GM12864 (cell line): ENCODE results near the gene LGALS7B.
"Not testable (repeated sequence)": the region's sequence is repeated elsewhere in the genome, so short reads cannot be mapped to it uniquely, and the experiment has no call there.

ENCODE experiments used
- DNase-seq: peaks from one replicate; pipeline ENCODE4 v3.0.0-alpha.2; 2011; ENCODE audit warnings: low read depth
- H3K4me3 ChIP-seq: 2 replicates; pipeline ENCODE4 v1.5.1; 2011; ENCODE audit warnings: mild to moderate bottlenecking, low read depth, low read length, control low read depth
- TF ChIP-seq, protein P1 (sequence below): IDR thresholded peaks from 2 replicates; pipeline ENCODE4 v1.5.1; 2011; ENCODE audit warnings: low read depth, mild to moderate bottlenecking, moderate library complexity, low read length, control low read depth, inconsistent platforms; ENCODE audit errors: missing control alignments

The LGALS7B gene

DNA sequence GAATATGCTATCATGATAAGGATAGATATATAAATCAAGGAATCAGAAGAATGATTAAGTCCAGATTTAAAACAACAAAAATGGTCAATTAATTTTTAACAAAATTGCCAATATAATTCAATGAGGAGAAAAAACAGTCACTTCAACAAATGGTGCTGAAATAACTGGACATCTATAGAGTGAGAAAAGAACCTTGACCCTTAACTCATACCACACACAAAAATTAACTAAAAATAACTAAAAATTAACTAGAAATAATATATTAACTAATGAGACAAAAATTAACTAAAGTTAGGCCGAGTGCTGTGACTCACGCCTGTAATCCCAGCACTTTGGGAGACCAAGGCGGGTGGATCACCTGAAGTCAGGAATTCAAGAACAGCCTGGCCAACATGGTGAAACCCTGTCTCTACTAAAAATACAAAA is 25.2 kb upstream of the LGALS7B start:
- no peak overlapping the region for H3K4me3 ChIP-seq
- DNase-seq: no peak
- TF ChIP-seq, protein P1, sequence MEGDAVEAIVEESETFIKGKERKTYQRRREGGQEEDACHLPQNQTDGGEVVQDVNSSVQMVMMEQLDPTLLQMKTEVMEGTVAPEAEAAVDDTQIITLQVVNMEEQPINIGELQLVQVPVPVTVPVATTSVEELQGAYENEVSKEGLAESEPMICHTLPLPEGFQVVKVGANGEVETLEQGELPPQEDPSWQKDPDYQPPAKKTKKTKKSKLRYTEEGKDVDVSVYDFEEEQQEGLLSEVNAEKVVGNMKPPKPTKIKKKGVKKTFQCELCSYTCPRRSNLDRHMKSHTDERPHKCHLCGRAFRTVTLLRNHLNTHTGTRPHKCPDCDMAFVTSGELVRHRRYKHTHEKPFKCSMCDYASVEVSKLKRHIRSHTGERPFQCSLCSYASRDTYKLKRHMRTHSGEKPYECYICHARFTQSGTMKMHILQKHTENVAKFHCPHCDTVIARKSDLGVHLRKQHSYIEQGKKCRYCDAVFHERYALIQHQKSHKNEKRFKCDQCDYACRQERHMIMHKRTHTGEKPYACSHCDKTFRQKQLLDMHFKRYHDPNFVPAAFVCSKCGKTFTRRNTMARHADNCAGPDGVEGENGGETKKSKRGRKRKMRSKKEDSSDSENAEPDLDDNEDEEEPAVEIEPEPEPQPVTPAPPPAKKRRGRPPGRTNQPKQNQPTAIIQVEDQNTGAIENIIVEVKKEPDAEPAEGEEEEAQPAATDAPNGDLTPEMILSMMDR: no peak

DNA sequence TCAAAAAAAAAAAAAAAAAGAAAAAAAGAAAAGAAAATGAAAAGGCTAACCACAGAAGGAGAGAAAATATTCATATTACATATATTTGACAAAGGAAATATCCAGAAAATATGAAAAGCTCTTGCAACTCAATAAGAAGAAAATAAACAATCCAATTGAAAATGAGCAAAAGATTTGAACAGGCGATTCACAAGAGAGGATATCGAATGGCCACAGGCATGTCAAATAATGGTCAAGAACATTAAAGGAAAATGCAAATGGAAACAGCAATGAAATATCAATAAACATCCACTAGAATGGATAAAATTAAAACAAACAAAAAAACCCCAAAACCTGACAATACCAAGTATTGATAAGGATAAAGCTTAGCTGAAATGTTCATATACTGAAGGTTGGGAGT is 23.8 kb upstream of the LGALS7B start:
- H3K4me3 ChIP-seq: no peak overlapping the region
- no peak for DNase-seq
- TF ChIP-seq, protein P1: no peak

DNA sequence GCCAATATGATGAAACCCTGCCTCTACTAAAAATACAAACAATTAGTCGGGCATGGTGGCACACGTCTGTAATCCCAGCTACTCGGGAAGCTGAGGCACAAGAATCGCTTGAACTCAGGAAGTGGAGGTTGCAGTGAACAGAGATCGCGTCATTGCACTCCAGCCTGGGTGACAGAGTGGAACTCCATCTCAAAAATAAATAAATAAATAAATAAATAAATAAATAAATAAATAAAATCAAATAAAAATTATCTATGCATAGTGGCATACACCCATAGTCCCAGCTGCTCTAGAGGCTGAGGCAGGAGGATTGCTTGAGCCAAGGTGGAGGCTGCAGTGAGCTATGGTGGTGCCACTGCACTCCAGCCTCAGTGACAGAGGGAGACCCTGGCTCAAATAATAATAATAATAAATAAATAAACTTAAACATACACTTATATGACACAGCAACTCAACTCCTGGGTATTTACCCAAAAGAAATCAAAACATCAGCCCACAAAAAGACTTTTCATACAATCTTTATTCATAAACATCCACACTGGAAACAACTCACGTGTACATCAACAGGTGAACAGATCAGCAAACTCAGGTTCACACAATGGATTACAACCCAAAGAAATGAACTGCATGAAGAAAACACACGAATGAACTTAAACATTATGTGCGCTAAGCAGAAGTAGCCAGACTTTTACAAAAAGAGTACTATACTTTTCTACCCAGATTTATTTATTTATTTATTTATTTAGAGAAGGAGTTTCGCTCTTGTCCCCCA is 22.5 kb upstream of the LGALS7B start:
- no peak for DNase-seq
- H3K4me3 ChIP-seq: no peak overlapping the region
- TF ChIP-seq, protein P1: no peak

DNA sequence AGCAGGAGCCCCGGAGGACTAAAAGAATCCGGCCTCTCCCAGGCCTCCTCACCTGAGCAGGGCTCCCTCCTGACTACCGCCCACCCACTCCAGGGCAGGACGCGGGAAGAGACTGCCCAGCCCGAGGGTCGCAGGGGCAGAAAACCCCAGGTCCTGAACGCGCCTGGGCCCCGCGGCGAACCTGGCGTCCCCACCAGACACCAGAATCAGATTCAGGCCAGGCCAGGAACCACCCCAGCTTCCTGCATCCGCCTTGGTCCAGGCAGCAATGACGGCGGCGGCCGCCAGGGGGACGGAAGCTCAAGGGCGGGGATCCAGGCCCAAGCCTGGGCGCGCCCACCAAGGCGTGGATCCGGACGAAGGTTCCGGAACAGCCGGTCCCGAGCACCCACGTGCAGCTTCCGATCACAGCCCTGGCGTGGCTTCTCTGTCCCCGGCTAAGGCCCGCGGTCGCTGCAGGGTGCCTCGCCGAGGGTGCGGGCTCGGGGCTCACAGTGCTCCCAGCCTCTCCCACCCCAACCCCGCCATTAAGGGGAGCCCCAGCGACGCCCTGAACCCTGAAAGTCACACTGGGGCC is 19.3 kb upstream of the LGALS7B start:
- TF ChIP-seq, protein P1: peak; percentile 80
- DNase-seq: peak; percentile 64
- peak overlapping the region; percentile 39 for H3K4me3 ChIP-seq

DNA sequence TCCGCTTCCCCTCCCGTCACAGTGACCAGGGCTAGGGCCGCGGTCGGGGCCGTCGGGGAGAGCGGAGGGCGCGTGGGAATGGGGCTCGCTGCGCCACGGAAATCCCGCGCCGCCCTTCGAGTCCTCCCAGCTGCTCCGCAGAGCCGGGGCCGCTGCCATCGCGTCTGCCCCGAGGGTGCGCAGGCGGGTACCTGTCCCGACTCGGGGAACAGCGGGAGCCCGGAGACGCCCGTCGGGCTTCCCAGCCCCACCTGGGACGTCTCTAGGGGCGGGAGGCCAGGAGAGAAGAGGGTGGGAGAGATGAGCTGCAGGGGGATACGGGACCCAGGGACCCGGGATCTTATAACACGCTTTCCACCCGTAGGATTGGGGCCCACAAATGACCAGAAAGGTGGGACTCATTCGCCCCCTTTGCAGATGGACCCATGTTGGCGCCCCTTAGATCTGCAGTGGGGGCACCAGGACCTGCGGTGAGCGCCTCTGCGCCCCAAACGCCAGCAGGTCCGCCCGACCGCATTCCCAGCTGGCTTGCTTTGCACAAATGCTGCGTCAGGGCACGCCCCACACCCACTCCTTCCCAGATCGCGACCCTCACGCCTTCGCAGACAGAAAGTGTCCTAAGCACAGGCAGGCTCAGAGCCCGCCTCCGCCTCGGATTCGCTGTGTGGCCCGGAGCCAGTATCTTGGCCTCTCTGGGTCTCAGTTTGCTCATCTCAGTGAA is 18.6 kb upstream of the LGALS7B start:
- DNase-seq: not testable (repeated sequence)
- H3K4me3 ChIP-seq: peak overlapping the region; percentile 33

DNA sequence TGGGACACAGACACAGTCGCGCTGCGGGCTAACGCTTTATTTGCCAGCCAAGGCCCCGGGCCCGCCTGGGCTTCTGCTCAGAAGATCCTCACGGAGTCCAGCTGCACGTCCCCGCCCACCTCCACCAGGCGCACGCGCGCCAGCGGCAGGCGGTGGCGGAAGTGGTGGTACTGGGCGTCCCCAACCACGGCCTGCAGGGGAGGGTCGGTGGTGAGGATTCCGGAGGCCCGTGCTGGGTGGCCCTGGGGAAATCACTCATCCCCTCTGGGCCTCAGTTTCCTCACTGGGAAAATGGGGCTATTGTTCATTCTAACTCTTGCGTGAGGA is 18.1 kb upstream of the LGALS7B start:
- H3K4me3 ChIP-seq, DNase-seq: not testable (repeated sequence)

DNA sequence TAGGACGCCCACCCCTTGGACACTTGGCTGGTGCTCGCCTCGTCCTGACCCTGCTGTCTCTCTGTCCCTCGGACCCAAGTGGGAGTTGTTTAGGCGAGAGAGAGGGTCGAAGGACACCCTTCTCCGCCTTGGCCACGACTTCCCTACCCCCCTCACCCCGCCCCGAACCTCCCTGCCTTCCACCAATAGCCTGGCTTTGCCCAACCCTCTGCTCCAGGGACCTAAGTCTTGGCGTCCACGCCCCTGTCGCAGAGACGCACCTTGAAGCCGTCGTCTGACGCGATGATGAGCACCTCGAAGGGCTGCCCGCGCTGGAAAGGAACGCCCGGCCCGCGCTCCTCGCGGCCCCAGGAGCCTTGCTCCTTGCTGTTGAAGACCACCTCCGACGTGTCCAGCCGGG is 17.4 kb upstream of the LGALS7B start:
- not testable (repeated sequence) for H3K4me3 ChIP-seq

DNA sequence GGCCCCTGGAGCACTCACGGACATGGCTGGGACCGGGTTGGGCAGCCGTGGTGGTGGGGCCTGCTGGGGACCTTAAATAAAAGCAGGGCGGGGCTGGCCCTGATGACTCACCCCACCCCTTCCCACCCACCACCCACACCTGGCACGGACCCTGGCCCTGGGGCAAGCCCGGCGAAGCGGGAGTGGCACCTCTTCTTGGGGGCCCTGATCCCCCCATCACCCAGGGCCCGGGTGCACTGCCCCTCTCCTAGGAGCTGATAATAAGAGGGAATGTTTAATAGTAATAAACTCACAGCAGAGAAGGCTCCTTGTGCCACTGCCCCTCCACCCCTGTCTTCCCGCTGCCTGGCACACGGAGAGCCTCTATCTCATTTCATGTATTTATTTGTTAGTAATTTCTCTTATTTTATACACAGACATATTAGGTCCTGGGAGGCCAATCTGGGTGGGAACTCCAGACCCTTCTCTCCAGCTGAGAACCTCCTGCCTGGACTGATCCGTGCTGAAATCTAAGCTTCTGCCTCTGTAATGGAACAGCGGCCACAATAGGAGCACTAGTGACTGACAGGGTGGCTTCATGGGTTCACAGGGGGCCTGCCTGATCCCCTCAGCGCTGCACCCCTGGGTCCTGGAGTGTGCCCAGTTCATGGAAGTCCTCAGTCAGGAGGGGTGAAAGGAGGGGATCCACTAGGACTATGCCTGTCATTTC is 15.4 kb upstream of the LGALS7B start, which contains the start of gene LGALS7:
LGALS7 (minus strand) TSS at position 49 of the 709 bp plus-strand sequence; CDS start at position 24, 25 bp downstream.
- TF ChIP-seq, protein P1: no peak
- no peak for DNase-seq
- H3K4me3 ChIP-seq: no peak within 1 kb of the TSS

More for the DNA sequence above, 17.4 kb upstream of the LGALS7B start:
- DNase-seq: not testable (repeated sequence)
